ENCODE results near the gene TMEM132A.
A peak's percentile ranks its signal among the peaks of the same experiment; 100 is the strongest.
"Not testable (repeated sequence)": the region's sequence is repeated elsewhere in the genome, so short reads cannot be mapped to it uniquely, and the experiment has no call there.

The TMEM132A gene

DNA sequence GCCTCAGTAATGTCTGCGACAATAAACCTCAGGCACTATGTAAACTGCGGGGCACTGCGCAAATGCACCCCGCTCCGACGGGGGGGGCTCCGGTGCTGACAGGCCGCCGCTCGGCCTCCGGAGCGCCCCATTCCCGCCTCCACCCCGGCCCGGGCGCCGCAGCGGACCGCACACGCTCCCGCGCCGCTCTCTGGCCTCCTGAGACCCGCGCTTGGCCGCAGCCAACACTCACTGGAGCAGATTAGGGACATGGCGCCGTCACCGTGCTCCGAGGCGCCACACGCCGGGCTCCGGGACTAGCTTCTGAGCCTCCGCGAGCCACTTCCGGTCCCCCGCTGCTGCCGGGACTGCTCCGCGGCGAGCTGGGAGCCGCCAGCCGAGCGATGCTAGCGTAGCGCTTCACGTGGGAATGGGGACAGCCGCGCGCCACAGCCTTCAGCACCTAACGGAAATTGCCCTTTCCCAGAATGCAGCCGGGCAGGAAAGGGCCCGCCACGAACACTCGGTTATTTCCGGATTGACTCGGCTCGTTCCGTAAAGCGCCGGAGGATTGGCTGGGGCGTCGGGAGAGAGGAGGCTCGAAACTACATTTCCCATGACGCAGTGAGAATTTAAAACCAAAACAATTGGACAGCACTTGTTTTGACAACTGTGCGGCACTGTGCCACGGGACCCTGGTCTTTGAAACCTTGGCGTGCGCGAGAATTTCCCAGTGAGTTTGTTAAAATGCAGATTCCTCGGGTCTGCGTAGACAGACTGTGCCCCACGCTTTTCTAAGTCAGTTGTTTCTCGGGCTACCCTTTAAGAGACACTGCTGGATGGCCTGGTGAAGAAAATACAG is 17.9 kb upstream of the TMEM132A start, which contains the start of gene PRPF19:
PRPF19 (minus strand) TSS at position 454 of the 841 bp plus-strand sequence; CDS start at position 251, 203 bp downstream.
- peak; percentile 96 for DNase-seq

GRCh38 chr11:60908803-60909202 is 15.5 kb upstream of the TMEM132A start:
- no peak for DNase-seq

GRCh38 chr11:60909680-60910280 is 14.5 kb upstream of the TMEM132A start:
- DNase-seq = not testable (repeated sequence)

DNA sequence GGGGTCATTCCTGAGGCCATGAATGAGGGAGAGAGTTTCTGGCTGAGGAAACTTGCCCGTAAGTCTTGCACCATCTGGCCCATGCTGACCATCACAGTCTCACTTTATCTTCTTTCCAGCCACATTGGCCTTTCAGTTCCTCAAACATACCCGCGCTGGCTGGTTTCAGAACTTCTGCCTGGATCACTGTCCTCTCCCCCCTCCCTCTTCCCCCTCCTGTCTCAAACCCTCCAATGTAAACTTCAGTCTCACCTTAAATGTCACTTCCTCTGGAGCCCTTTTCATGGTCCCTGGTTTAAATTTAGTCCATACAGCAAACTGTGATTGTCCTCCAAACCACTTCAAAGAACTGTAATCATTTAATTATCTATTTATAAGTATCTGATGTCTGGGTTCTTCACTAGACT is 14.0 kb upstream of the TMEM132A start:
- no peak for DNase-seq

- DNase-seq = no peak
Observed at GRCh38 chr11:60910711-60911380, 13.4 kb upstream of the TMEM132A start.

- no peak for DNase-seq
Observed at GRCh38 chr11:60912223-60912850, 11.9 kb upstream of the TMEM132A start.

GRCh38 chr11:60912851-60913528 is 11.3 kb upstream of the TMEM132A start:
- no peak for DNase-seq

DNA sequence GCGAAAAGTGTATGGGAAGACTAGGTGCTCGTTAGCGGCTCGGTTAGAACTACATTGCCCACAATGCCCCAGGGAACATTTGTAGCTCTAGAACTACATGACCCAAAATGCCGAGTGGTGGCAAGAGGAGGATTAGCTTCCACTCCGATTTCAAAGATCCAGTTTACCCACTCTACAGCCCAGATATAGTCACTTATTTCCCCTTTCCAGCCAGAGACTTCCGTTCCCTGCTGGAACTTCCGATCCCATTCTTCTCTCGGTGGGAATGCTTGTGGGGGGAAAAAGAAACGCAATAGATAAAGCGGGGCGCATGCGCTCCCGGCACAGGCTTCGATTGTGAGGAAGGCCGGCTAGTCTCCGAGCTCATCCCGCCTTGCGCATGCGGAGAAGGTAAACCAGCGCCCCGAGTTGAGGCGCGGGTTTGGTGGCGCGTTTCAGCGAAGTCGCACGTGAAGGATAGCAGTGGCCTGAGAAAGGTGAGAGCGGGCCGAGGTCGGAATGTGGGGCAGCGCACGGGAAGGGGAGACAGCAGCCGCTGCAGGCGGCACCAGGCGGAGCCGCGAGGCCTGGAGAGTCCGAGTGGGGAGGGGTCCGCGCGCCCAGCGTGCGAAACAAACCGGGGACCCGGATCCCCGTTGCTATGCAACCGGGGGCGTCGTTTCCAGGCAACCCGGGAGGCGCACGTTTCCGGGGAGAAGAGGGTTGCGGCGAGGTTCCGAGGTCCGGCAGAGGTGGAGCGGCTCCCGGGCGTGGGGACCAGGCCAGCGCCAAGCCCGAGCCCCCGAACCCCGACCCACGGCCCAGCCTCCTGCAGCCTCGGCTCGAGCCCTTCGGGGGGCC is 10.2 kb upstream of the TMEM132A start, which contains the start of gene TMEM109:
TMEM109 (plus strand) TSS at position 366 of the 840 bp plus-strand sequence. CDS start 5,536 bp downstream, outside the sequence.
- DNase-seq = peak; percentile 88

DNA sequence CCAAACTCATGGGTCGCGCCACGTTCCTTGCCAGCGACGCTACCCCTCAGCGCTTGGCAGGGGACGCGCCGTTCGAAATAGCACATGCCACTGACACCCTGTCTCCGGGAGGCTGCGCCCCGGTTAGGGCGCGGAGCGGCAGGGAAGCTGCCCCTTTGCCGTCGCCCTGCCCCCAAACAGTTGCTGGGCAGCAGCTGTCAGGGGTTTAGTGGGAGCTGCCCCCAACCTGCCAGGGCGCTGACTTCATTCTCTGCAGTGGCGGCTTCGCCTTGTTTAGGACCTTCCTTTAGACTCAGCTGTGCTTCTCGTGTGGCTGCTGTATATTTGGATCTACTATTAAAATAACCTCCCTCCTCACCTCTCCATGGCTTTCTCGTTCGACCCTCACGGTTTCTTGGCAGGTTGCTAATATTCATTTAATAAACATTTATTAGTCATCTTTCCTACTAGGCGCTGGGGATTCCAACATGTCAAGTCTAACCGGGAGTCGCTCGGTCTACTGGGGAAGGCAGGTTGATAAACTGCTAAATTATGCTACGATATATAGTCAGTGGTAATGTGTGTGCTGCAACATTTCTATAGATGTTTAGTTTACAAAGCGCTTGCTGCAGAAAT is 9.5 kb upstream of the TMEM132A start:
- no peak for DNase-seq

- peak; percentile 43 for DNase-seq
Observed at GRCh38 chr11:60915248-60915914, 8.9 kb upstream of the TMEM132A start.

- no peak for DNase-seq
Observed at GRCh38 chr11:60916669-60917206, 7.5 kb upstream of the TMEM132A start.

GRCh38 chr11:60917267-60917666 is 7.0 kb upstream of the TMEM132A start:
- DNase-seq = no peak

DNA sequence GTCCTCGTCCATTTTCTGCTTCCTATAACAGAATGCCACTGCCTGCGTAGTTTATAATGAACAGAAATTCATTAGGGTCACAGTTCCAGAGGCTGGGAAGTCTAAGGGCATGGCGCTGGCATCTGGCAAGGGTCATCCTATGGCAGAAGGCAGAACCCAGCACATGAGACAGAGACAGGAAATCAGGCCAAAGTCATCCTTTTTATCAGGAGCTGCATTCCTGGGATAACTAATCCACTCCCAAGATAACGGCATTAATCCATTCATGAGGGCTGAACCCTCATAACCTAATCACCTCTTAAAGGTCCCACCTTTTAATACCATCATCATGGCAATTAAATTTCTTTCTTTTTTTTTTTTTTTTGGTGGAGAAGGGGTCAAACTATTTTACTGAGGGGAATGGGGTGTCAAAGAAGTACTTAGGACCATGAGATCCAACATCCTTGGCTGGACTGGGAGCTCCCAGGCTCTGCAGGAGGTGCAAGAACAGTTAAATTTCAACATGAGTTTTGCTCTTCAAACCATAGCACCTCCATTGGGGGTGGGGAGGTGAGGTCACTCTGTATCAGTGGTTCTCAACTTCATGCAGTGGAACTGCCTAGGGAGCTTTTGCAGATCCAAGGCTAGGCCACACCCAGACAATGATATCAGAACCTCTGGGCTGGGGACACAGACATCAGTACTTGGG is 5.9 kb upstream of the TMEM132A start:
- DNase-seq = no peak

- DNase-seq = no peak
Observed at GRCh38 chr11:60918939-60919265, 5.4 kb upstream of the TMEM132A start.

GRCh38 chr11:60919320-60919719 is 4.9 kb upstream of the TMEM132A start:
- DNase-seq = no peak

GRCh38 chr11:60919956-60920355 is 4.3 kb upstream of the TMEM132A start:
- DNase-seq = no peak

DNA sequence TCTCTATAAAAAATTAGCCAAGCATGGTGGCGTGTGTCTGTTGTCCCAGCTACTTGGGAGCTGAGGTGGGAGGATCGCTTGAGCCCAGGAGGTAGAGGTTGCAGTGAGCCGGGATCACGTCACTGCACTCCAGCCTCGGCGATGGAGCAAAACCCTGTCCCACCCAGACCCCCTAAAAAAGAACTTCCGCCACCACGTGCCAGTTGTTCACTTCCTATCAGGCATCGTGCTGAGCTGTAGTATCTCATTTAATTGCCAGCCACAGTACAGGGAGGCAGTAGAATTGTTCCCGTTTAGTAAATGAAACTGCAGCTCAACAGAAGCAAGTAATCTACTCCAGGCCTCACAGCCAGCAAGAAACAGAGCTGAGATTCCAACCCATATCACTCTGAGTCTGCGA is 3.0 kb upstream of the TMEM132A start:
- DNase-seq = no peak

- no peak for DNase-seq
Observed at GRCh38 chr11:60921777-60922335, 2.4 kb upstream of the TMEM132A start.

DNA sequence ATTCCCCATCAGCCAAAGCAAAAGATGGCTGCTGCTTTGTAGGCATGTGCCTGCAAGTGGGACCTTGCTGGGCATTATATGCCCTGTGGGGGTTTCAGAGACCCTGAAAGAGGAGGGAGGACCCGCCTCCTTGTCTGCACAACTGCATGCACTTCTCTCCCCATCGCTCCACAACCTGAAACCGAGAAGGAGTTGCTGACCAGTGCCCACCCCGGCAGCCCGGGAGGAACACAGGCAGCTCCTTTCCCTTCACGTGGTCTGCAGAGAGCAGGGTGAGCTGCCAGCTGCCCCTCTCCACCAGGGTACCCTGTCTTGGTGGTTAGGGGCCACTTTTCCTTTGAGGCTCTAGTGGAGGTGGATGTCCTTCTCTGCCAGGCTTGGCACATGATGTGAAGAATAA is 1.4 kb upstream of the TMEM132A start:
- DNase-seq = no peak

Measured in fibroblast of upper back skin (primary cell).